Panc1 (cell line): ENCODE data around the gene ZNF486.

Experiments
- CTCF ChIP-seq: fragments of 450-650 bp; IDR thresholded peaks from 2 replicates; pipeline ENCODE4 v1.5.1; 2017; ENCODE audit warnings: mild to moderate bottlenecking
- POLR2AphosphoS5 ChIP-seq: IDR thresholded peaks from 2 replicates; pipeline ENCODE4 v1.6.1; 2012; ENCODE audit warnings: mild to moderate bottlenecking, low read depth, low read length, moderate library complexity
- REST ChIP-seq, 2 experiments: IDR thresholded peaks; 2 replicates each; pipeline ENCODE4 v1.6.1; 2011 to 2012; ENCODE audit warnings: low read depth in 2 of 2, control low read depth in 1 of 2, low read length in 1 of 2, mild to moderate bottlenecking in 1 of 2, moderate library complexity in 1 of 2; ENCODE audit not compliant: insufficient read depth in 1 of 2
- TCF7L2 ChIP-seq: IDR thresholded peaks from 2 replicates; pipeline ENCODE4 v1.6.1; 2011; ENCODE audit warnings: mild to moderate bottlenecking, low read depth, low read length, inconsistent platforms

- no peak for TF ChIP-seq CTCF
- no peak for TF ChIP-seq REST (IDR thresholded peaks at IDR 0.05; ENCODE audit: insufficient read depth in 1 of 2, low read depth in 2 of 2, low read length in 1 of 2)
- no peak for TF ChIP-seq POLR2AphosphoS5
- TF ChIP-seq TCF7L2, result no peak
Measured at GRCh38 chr19:20197747-20198146, 30.7 kb downstream of the ZNF486 start.
